Measurements from ENCODE around the gene USH2A.

- no peak for TF ChIP-seq CTCF (IDR thresholded peaks at IDR 0.05 in 2 of 3, conservative IDR thresholded peaks at IDR 0.05 in 1 of 3; ENCODE audit: borderline replicate concordance in 1 of 3, insufficient read depth in 1 of 3, low read depth in 2 of 3, low read length in 2 of 3)
- TF ChIP-seq SIN3A (IDR thresholded peaks at IDR 0.05; ENCODE audit: low read depth) = no peak
- TF ChIP-seq YY1 (IDR thresholded peaks at IDR 0.05; ENCODE audit: extremely low read depth, insufficient replicate concordance, low read depth, low read length) = no peak
- no peak for TF ChIP-seq EZH2 (IDR thresholded peaks at IDR 0.05)
- no peak for TF ChIP-seq MAX (IDR thresholded peaks at IDR 0.05)
- TF ChIP-seq FOSL1 (IDR thresholded peaks at IDR 0.05; ENCODE audit: low read depth) = no peak
- no peak for TF ChIP-seq POLR2AphosphoS5 (IDR thresholded peaks at IDR 0.05; ENCODE audit: low read depth, low read length)
- no peak for TF ChIP-seq ZNF274 (IDR thresholded peaks at IDR 0.05; ENCODE audit: low read depth, low read length)
- no peak for TF ChIP-seq TCF7L2 (IDR thresholded peaks at IDR 0.05; ENCODE audit: borderline replicate concordance, extremely low read depth, insufficient read depth, insufficient read length)
Measured at GRCh38 chr1:215842905-215843304, 580.3 kb downstream of the USH2A start.

Data from HCT116 (cell line).